ENCODE measurements around the gene GPR149.

DNA sequence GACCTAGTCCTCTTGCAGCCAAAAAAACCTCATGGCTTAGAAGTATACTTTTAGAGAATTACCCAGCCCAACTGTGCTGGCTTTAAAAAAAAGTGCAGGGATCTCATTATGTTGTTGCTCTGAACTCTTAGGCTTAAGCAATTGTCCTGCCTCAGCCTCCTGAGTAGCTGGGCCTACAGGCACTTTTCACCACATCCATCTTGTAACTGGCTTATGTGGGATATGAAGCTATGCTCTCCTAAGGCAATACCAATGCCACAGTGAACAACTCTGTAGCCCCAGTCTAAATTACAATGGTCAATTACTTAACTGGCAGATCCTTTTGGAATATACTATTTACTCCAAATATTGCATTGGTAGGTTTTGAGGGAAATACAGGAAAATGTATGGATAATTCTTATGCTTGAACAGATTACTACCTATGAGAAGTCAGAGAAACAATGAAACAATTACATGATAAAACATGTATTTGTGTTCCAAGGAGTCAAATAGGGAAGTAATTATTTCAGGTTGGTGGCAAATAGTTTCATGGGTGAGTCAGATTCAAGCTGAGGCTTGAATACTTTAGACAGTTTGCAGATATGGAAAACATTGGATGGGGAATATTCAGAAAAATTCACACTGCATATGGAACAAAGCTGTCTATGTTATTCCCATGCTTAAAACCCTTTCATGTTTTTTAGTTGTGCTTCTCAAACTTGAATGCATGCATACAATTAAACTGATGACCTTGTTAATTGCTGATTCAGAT lies 34.6 kb upstream of the GPR149 start:
- TF ChIP-seq, protein P1, sequence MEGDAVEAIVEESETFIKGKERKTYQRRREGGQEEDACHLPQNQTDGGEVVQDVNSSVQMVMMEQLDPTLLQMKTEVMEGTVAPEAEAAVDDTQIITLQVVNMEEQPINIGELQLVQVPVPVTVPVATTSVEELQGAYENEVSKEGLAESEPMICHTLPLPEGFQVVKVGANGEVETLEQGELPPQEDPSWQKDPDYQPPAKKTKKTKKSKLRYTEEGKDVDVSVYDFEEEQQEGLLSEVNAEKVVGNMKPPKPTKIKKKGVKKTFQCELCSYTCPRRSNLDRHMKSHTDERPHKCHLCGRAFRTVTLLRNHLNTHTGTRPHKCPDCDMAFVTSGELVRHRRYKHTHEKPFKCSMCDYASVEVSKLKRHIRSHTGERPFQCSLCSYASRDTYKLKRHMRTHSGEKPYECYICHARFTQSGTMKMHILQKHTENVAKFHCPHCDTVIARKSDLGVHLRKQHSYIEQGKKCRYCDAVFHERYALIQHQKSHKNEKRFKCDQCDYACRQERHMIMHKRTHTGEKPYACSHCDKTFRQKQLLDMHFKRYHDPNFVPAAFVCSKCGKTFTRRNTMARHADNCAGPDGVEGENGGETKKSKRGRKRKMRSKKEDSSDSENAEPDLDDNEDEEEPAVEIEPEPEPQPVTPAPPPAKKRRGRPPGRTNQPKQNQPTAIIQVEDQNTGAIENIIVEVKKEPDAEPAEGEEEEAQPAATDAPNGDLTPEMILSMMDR (conservative IDR thresholded peaks at IDR 0.05), result no peak
- TF ChIP-seq ZFX (IDR thresholded peaks at IDR 0.05), result no peak; the same call in 1 of the 2 replicates
